ENCODE measurements around the gene VGF.
A peak's percentile ranks its signal among the peaks of the same experiment; 100 is the strongest.
"Not testable (repeated sequence)": the region's sequence is repeated elsewhere in the genome, so short reads cannot be mapped to it uniquely, and the experiment has no call there.

VGF gene

DNA sequence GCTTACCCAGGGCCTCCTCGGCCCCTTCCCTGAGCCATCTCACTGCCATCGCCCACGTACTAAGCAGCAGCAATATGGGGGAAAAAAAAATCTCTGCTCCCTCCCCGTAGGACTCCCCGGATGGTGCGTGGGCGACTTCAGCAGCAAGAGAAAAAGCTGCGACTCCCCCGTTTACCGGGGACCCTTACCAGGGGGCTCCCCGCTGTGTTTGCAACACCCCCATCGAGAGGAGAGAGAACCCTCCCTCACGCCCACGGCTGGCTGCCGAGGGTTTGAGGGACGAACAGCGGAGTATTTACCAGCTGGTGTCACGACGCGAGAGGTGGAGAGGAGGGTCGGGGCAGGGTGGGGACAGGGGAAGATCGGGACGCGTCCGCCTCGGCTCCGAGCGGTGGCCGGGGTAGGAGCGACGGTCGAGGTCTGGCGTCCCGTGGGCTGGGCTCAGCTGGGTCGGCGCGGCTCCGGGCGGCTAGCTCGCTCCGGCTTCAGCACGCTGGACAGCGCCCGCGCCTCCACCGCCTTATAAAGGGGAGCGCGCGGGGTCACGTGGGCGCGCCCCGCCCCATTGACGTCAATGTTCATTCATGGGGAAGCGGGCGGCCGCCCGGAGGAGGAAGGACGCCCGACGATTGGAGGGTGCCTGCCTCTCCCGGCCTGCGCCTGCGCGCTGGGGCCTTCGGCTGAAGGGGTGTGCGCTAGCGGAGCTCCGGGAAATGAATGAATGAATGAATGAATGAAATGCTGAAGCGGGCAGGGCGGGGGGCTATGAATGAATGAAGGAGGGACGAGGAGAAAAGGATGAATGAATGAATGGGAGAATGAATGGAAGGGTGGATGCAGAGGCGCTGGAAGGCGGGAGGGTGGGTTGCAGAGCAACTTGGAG is at the start of gene VGF:
TSS of gene VGF (minus strand) at position 495 of the 883 bp plus-strand sequence. CDS start 726 bp downstream, outside the sequence.
- peak; percentile 94 for DNase-seq

DNA sequence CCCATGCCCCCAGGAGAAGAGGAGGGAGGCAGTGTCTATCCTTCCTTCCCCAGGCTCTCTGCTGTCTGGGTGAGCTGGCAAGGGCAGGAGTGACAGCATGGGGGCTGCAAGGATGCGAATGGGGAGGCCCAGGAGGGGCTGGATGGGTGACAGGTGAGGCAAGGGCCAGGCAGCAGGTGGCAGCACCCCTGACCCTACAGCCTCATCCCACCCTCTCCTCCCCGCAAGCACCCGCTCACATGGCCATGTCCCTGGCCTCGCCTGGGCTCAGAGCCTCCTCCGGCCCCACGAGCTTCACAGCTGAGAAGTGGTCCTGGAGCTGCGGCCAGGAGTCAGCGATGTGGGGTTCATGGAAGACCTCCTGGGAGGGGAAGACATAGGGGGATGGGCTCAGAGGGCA is 46.6 kb upstream of the VGF start:
- no peak for DNase-seq

DNA sequence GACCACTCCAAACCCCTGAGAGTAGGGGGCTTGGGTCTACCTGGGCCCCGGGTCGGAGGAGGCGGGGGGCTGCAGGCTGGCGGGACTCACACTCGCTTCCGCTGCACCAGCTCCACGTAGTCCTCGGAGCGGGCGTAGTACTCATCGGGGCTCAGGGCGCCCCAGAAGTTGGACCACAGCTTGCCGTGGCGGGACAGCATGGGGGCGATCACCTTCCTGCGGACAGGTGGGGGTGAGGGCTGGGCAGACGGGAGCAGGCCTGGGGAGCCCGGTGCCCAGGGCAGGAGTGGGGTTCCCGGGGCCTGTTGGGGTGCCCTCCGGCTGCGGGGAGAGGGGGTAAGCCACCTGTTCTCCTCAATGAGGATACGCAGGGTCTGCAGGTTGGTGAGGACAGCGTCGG is 46.1 kb upstream of the VGF start:
- DNase-seq = no peak

DNA sequence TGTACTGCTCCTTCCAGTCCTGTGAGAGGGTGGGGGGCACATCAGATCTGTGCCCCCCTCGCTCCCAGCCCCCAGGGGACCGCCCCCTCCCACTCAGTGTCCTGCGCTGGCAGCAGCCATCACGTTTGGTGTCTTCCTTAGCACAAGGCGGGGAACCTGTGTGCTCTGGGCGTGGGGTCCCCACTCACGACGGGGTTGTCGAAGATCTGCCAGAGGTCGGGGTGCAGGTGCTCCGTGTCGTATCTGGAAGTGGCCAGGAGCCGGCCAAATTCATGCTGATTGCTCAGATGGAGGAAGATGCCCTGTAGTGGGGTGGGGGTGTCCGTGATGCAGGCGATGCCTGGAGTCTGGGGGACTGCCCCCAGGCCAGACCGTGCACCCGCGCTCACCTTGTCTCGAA is 44.8 kb upstream of the VGF start:
- no peak for DNase-seq

DNA sequence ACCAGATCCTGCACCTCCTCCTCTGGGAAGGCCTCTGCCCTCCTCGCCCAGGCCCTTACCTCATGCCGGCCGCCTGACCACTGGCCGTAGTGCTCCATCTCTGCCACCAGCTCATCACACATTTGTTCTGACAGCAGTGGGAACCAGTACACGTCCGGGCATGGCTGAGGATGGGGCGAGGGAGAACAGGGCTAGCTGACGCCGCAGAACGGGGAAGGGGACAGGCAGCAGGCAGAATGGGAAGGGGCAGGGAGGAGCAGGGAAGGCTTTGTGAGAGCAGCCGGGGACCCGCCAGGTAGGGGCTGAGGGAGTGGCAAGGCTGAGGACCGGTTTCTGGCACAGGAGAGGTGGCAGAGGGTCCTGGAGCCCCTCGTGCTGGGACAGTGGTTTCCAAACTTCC is 43.4 kb upstream of the VGF start:
- no peak for DNase-seq

DNA sequence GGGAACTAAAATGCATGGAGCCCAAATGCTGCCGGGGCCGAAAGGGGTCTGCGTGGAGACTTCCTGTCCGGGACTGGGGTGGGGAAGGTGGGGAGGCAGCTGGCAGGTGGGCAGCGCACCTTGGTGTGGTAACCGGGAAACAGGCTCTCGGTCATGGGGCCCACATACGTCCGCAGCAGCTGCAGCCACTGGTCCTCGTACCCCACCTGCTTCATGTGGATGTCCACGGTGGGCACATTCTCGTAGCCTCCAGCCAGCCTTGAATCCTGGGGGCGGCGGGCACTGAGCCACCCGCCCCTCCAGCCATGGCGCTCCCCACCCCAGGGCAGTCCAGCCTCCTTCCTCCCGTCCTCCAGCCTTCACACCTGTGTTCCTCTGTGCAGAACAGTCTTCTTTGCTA is 42.1 kb upstream of the VGF start:
- DNase-seq = no peak

DNA sequence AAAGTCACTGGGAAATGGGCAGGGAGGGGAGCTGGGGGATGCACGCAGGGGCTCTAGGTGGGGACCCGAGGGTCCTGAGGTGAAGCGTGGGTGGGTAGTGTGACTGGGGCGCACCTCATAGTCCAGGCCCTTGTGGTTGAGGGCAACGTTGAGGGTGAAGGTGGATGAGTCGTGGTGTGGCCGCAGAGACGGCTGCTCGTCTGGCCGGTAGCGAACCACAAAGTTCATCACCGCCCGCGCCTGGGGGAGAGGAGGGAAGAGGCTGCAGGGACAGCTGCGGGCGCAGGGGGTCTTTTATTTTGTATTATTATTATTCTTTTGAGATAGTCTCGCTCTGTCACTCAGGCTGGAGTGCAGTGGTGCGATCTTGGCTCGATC is 41.3 kb upstream of the VGF start:
- no peak for DNase-seq

DNA sequence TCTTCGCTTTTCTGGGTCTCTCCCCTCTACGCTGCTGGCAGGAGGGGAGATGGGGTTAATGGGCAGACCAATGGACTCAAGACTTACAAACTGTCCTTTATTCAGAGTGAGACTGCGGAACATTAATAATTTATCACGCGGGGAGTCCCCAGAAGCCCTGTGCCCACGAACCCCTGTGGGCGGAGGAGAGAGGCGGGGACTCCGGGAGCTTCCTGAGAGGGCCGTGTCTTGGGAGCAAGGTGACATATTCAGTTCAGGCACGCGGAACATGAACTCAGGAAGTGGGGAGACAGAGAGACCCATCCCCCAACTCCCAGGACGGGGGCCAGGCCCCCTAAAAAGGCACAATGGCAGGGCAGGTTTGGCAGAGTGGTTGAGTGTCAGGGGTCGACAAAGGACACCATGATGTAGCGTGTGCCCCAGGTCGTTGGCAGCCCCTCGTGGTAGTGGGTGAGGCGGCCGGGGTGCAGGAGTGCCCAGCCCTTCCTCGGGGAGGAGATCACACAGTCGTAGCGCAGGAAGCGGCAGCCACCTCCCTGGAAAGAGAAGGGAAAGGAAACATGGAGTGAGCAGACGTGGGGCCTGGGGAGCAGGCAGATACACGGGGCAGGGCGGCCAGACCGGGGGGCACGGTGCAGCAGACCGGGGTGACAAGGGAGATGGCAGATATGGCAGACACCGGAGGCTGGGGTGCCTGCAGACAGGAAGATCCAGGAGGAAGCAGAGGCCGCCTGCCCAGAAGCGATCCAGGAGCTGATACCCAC is 40.7 kb upstream of the VGF start:
- no peak for DNase-seq

DNA sequence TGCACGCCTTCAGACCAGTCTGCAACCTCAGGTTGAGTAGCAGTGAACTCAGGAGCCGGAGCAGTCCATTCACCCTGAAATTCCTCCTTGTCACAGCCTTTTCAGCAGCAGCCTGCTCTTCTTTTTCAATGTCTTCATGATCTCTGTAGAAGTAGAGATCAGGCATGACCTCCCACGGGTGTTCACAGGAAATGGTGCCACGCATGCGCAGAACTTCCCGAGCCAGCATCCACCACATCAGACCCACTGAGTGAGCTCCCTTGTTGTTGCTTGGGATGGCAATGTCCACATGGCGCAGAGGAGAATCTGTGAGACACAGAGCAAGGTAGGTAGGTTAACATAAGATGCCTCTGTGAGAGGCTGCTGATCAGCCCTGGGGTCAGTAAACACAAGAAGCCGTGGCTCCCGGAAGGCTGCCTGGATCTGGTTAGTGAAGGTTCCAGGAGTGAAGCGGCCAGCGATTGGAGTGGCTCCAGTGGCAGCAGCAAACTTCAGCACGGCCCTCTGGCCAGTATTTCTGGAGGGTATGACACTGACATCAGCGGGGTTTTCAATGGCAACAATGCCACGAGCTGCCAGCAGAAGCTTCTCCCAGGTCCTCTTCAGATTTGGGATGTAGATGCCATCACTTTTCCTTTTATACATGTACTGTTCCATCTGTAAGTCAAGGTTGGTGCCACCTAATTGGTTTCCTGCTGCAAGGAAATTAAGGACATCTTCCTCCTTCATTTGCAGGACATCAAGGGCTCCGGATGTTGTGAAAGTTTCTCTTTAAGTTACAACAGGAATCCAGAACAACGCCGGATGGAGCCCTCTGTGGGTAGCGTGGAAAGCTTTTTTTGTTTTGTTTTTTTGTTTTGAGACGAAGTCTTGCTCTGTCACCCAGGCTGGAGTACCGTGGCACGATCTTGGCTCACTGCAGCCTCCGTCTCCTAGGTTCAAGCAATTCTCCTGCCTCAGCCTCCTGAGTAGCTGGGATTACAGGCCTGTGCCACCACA is 38.7 kb upstream of the VGF start:
- not testable (repeated sequence) for DNase-seq

DNA sequence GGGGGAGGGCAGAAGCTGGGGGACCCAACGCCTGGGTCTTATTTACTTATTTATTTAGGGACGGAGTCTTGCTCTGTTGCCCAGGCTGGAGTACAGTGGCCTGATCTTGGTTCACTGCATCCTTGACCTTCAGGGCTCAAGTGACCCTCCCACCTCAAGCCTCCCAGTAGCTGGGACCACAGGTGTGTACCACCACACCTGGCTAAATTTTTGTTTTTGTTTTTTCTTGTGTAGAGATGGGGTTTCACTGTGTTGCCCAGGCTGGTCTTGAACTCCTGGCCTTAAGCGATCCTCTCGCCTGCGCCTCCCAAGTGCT is 37.2 kb upstream of the VGF start:
- DNase-seq = no peak

DNA sequence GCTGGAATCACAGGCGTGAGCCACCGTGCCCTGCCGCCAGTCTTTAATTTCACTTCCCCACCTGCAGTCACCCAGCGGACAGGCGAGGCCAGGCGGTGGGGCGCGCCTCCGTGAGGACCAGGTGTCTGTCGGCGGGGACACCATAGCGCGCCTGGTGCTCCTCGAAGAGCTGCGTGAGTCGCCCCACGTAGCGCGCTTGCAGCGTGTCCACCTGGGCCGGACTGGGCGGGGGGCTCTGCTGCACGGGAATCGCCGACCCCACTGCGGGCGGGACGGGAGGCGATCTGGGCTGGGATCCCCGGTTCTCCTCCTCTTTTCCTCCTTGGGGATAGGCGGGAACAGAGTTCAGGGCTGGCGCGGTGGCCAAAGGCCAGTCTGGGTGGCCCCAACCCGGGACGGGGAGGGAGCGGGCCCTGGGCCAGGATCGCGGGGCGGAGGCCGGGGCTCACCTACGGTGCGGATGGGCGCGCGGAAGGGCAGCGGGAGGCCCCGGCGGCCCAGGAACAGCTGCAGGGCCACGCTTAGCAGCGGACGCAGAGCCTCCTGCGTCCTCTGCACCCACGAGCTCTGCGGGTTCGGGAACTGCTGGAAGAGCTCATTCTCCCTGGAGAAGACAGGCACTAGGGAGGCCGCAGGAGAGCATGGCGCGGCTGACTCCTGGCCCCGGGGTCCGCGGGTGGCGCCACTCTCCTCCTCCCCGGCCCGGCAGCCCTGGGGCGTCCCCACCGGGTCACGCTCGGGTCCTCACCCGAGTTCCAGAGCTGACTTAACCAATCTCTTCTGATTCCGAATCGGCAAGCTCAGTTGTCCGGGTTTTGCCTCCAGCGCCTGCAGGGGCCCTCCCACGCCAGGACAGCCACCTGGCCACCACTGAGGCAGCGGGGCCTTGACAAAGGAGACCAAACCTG is 36.6 kb upstream of the VGF start:
- no peak for DNase-seq

DNA sequence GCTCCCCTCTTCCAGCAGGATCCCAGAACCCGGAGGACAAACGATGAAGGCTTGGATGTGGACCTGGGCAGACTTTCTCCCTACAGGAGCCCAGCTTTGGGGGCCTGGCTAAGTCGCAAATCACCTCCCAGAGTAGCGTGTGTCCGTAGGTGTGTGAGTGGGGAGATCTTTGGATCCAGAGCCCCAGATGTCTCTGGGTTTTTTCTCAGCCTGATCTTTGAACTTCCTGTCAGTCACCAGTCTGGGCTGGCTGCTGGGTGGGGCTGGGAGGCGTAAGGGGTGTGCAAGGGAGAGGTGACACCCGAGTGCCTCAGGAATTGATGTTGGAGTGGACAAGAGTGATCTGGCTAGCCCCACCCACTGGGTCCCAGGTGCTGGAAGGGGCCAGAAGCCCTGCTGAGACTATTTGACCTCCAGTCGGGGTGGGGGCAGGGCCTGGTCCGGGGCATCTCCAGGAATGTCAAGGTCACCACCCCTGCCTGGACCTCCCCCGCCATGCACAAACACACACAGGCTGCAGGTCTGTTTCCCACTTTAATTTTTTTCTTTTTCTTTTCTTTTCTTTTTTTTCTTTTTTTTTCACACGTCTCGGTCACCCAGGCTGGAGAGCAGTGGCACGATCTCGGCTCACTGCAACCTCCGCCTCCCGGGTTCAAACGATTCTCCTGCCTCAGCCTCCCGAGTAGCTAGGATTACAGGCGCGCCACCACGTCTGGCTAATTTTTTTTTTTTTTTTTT is 35.7 kb upstream of the VGF start, which contains the start of gene MOGAT3:
TSS of gene MOGAT3 (minus strand) at position 175 of the 738 bp plus-strand sequence. CDS start 182 bp downstream, outside the sequence.
- no peak for DNase-seq

DNA sequence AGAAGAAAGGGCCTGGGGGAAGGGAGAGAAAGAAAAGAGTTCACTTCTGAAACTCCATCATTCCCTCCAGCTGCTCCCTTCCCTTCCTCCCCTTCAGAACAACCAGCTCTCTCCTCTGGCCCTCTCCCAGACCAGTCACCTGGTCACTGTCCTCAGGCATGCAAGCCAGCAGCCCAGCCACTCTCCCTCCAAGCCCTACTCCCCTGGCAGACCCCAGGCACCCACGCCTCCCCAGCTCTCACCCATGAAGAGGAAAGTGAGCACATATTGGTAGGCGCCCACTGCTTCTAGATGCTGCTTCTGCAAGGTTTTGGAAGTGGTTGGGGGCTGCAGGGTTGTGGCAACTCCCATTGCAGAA is 35.1 kb upstream of the VGF start:
- DNase-seq = no peak

DNA sequence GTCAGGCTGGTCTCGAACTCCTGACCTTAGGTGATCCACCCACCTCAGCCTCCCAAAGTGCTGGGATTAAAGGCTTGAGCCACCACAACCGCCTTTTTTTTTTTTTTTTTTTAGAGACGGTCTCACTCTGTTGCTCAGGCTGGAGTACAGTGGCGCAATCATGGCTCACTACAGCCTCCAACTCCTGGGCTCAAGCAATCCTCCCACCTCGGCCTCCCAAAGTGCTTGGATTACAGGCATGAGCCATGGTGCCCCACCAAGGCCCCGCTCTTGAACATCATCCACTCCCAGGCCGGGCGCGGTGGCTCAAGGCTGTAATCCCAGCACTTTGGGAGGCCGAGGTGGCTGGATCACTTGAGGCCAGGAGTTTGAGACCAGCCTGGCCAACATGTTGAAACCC is 34.2 kb upstream of the VGF start:
- DNase-seq = not testable (repeated sequence)

DNA sequence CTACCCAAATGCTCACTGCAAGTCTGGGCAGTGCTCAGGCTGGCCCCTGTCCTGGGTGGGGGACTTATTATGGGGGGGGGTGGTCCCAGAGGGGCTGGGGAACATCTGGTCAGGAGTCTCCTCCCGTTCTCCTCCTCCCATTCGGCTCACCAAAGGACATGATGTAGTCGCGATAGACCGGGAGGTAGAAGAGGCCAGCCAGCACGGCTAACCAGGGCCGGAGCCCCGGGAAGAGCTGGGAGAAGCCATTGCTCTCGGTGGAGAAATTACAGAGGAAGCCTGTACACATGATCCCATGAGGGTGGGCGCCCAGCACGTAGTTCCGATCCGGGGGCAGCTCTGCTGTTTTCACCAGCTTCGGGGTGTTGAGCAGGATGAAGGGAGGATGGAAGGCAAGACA is 33.1 kb upstream of the VGF start:
- DNase-seq = no peak

DNA sequence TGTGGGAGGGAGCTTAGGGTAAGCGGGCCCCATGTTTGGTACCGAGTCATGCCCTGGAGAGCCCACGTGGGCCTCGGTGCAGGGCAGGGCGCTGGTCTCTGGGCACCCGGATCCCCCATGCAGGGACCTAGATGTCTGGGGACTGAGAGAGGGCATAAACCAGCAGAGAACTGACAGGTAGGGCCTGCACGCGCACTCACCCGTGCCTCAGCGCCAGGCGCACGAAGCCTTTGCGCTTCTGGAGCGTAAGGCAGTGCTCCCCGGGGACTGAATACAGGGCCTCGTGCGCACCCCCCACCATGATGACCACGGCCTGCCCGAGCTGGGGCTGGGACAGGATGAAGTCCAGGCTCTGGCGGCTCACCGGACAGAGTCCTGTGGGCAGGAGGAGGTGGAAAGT is 32.6 kb upstream of the VGF start:
- no peak for DNase-seq

DNA sequence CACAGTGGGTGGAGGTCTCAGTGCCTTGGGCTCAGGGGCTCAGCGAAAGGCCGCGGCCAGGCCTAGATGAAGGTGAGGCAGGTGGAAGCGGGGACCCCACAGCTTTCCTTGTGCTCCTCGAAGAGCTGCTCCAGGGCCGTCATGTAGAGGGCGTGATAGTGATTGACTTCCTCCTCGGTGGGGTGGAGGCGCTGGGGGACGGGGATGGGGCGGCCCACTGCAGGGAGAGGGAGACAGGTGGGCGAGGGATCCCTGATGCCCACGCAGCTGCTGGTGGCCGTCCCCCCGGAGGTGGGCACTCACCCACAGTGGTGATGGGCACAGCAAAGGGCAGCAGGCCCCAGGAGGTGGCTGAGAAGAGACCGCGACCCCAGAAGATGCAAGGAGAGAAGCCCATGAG is 30.5 kb upstream of the VGF start:
- no peak for DNase-seq

DNA sequence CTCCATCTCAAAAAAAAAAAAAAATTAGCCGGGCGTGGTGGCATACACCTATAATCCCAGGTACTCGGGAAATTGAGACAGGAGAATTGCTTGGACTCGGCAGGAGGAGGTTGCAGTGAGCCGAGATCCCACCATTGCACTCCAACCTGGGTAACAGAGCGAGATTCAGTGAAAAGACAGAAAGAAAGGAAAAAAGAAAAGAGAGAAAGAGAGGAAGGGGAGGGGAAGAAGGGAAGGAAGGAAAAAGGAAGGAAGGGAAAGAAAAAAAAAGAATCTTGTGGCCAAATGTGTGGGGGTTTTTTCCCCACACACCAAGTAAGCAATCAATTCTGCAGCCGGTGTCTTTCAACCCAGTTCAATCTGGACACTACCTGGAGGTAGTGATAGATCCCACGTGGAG is 23.7 kb upstream of the VGF start:
- no peak for DNase-seq

DNA sequence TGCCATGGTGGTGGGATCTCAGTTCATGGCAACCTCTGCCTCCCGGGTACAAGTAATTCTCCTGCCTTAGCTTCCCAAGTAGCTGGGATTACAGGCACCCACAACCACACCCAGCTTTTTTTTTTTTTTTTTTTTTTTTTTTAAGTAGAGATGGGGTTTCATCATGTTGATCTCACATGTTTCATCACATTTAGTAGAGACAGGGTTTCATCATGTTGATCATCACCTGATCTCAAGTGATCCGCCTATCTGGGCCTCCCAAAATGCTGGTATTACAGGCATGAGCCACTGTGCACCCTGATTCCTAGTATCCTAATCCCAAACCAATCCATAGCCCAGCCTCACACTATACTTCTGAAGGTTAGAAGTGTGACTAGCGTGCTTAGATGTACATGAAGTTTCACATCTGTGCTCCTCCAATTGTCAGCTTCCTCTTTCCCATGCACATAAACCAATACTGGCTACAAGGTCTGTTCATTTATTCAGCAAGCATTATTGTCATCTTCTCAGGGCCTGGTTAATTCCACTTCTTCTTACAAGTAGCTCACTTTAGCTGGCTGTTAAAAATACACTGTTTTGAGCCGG is 21.6 kb upstream of the VGF start:
- DNase-seq = no peak

DNA sequence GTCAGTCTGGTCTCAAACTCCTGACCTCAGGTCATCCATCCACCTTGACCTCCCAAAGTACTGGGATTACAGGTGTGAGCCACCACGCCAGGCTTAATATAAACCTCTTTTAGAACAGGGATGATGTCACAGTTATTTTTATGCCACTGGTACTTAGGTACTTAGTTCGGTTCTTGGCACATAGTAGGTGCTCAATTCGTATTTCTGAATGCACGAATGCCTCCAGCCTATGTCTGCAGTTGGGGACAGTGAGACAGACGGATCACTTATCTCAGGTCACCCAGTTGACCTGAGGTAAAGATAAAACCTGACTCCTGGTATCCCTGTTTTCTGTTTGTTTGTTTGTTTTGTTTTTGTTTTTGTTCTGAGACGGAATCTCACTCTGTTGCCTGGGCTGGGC is 20.8 kb upstream of the VGF start:
- DNase-seq = no peak

DNA sequence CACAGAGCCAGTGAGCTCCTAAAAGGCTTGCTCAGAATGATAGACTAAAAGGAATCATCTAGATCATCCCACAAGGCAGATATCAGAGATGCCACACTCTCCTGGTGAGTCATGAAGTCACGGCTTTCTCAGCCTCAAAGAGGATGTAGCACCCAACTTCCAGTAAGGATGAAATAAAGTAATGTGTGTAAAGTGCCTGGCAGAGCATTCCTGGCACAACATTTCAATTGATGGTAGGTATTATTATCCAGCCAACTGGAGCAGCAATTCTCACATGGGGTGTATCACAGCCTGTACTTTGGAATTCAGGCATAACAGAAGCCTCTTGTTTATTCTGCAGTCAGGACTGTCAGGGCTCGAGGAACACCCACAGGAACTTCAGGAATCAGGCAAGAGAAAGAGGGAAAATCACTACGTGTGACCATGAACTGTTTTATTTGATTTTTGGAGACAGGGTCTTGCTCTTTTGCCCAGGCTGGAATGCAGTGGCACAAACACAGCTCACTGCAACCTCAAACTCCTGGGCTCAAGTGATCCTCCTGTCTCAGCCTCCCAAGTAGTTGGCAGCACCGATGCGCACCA is 20.0 kb upstream of the VGF start:
- DNase-seq = no peak

Data from DMS153 (cell line).